ENCODE results near the gene METTL23.

- TF ChIP-seq CTCF (IDR thresholded peaks at IDR 0.05 in 2 of 3, conservative IDR thresholded peaks at IDR 0.05 in 1 of 3; ENCODE audit: borderline replicate concordance in 1 of 3, insufficient read depth in 1 of 3, low read depth in 2 of 3, low read length in 2 of 3) (no peak), RAD21 (IDR thresholded peaks at IDR 0.05; ENCODE audit: low read depth) (no peak), EGR1 (IDR thresholded peaks at IDR 0.05; ENCODE audit: low read depth) (no peak), FOSL1 (IDR thresholded peaks at IDR 0.05; ENCODE audit: low read depth) (no peak), CEBPB (IDR thresholded peaks at IDR 0.05; ENCODE audit: low read depth) (no peak), POLR2A (IDR thresholded peaks at IDR 0.05; ENCODE audit: borderline replicate concordance, extremely low read depth, insufficient read depth, insufficient read length) (no peak), EZH2phosphoT487 (IDR thresholded peaks at IDR 0.05; ENCODE audit: borderline replicate concordance) (no peak), TCF7L2 (IDR thresholded peaks at IDR 0.05; ENCODE audit: borderline replicate concordance, extremely low read depth, insufficient read depth, insufficient read length) (no peak), ATF3 (IDR thresholded peaks at IDR 0.05) (no peak), EZH2 (IDR thresholded peaks at IDR 0.05) (no peak), POLR2AphosphoS5 (IDR thresholded peaks at IDR 0.05; ENCODE audit: low read depth, low read length) (no peak)
Observed at GRCh38 chr17:76716146-76716838, 10.3 kb upstream of the METTL23 start.

Data from HCT116 (cell line).